ENCODE data around the gene SCPEP1. TPM values are rescaled to one million over a fixed set of nuclear protein-coding genes. Genes with fewer than 3 reads are reported as not detected.

The SCPEP1 gene
- total and polyA plus RNA-seq, 2 of the 13 experiments (the other 11 are each of a cell fraction or from before 2014, with no cell fraction given) = 24.3 to 27.3 TPM

- TF ChIP-seq MAF1 (CRISPR knock-in tag; IDR thresholded peaks at IDR 0.05; ENCODE audit: borderline replicate concordance) (no peak; the same call in 1 of the 2 replicates), EHMT2 (IDR thresholded peaks at IDR 0.05; ENCODE audit: borderline replicate concordance, low read depth, low read length) (no peak), SMYD3 (CRISPR knock-in tag; IDR thresholded peaks at IDR 0.05) (0 out of 2 replicates have a peak, but pooled peaks have one; percentile 67), TCF7L2 (IDR thresholded peaks at IDR 0.05; ENCODE audit: low read depth, low read length) (no peak), ZXDC (CRISPR knock-in tag; IDR thresholded peaks at IDR 0.05) (peak; percentile 84; the same call in 1 of the 2 replicates), PLSCR1 (CRISPR knock-in tag; IDR thresholded peaks at IDR 0.05; ENCODE audit: borderline replicate concordance) (peak; percentile 85; the same call in 1 of the 2 replicates), ZNF710 (CRISPR knock-in tag; IDR thresholded peaks at IDR 0.05; ENCODE audit: borderline replicate concordance) (peak; percentile 63; the same call in 1 of the 2 replicates), PRDM10 (CRISPR knock-in tag; IDR thresholded peaks at IDR 0.05; ENCODE audit: low read depth) (peak; percentile 87; the same call in 1 of the 2 replicates), ZNF10 (CRISPR knock-in tag; IDR thresholded peaks at IDR 0.05; ENCODE audit: borderline replicate concordance, low read depth) (no peak), ZBTB37 (CRISPR knock-in tag; IDR thresholded peaks at IDR 0.05) (peak; percentile 52), HOXA3 (CRISPR knock-in tag; IDR thresholded peaks at IDR 0.05) (peak; percentile 91), ZNF446 (CRISPR knock-in tag; IDR thresholded peaks at IDR 0.05) (peak; percentile 69; the same call in 1 of the 2 replicates), NFYB (CRISPR knock-in tag; IDR thresholded peaks at IDR 0.05) (no peak)
Observed at GRCh38 chr17:56960596-56961538, 17.1 kb upstream of the SCPEP1 start, which contains the start of gene COIL (continued).
